Fibroblast of lung (primary cell): ENCODE results near the gene RPL10A. TPM values are rescaled to one million over a fixed set of nuclear protein-coding genes. Genes with fewer than 3 reads are reported as not detected.

Source experiments
- DNase-seq, 2 donors: peaks; one replicate each; pipeline versions ENCODE4 v3.0.0 to v3.0.0-alpha.2; 2010; ENCODE audit warnings: low read depth in 2 of 2
- H2AFZ ChIP-seq: 2 replicates; pipeline ENCODE4 v1.5.1; 2012; ENCODE audit warnings: low read length, control low read depth, inconsistent platforms
- H3K27ac ChIP-seq: 2 replicates; pipeline ENCODE4 v1.5.1; 2011; ENCODE audit warnings: low read length, control low read depth; ENCODE audit not compliant: insufficient read depth
- H3K27me3 ChIP-seq: 2 replicates; pipeline ENCODE4 v1.5.1; 2011; ENCODE audit warnings: mild to moderate bottlenecking, low read length; ENCODE audit not compliant: control insufficient read depth, insufficient read depth
- H3K36me3 ChIP-seq: 2 replicates; pipeline ENCODE4 v1.5.1; 2011; ENCODE audit warnings: low read length; ENCODE audit not compliant: control insufficient read depth, insufficient read depth
- H3K4me1 ChIP-seq: 2 replicates; pipeline ENCODE4 v1.5.1; 2011; ENCODE audit warnings: low read length; ENCODE audit not compliant: control insufficient read depth, insufficient read depth; ENCODE audit errors: extremely low read depth
- H3K4me2 ChIP-seq: 2 replicates; pipeline ENCODE4 v1.5.1; 2011; ENCODE audit warnings: low read length, control low read depth; ENCODE audit not compliant: insufficient read depth; ENCODE audit errors: extremely low read depth
- H3K4me3 ChIP-seq, 4 experiments: fragments of 200-600 bp in 1 of 4; sonication (generic) in 1 of 4; replicated peaks in 1 of 4; 2 replicates each; pipeline ENCODE4 v1.5.1; 2011 to 2016; ENCODE audit warnings: low read length in 4 of 4, low read depth in 3 of 4, mild to moderate bottlenecking in 3 of 4, control low read depth in 2 of 4, inconsistent platforms in 1 of 4, mixed read lengths in 1 of 4; ENCODE audit not compliant: insufficient read depth in 1 of 4; ENCODE audit errors: control extremely low read depth in 1 of 4
- H3K79me2 ChIP-seq: 2 replicates; pipeline ENCODE4 v1.5.1; 2012; ENCODE audit warnings: mild to moderate bottlenecking, low read length, inconsistent platforms; ENCODE audit not compliant: control insufficient read depth, insufficient read depth
- H3K9ac ChIP-seq: 2 replicates; pipeline ENCODE4 v1.5.1; 2011; ENCODE audit warnings: mild to moderate bottlenecking, low read length, control low read depth; ENCODE audit not compliant: insufficient read depth
- H3K9me3 ChIP-seq: 2 replicates; pipeline ENCODE4 v1.5.1; 2012; ENCODE audit warnings: low read depth, low read length; ENCODE audit not compliant: control insufficient read depth, insufficient read depth
- H4K20me1 ChIP-seq: 2 replicates; pipeline ENCODE4 v1.5.1; 2011; ENCODE audit warnings: low read length; ENCODE audit not compliant: control insufficient read depth, insufficient read depth; ENCODE audit errors: extremely low read depth
- EZH2 ChIP-seq: IDR thresholded peaks from 2 replicates; pipeline ENCODE4 v1.5.1; 2012; ENCODE audit warnings: low read length, control low read depth, mild to moderate bottlenecking; ENCODE audit errors: missing control alignments
- polyA plus RNA-seq, 2 donors: library from polyadenylated mRNA; depleted of rRNA in 1 of 2; stranded (reverse) in 1 of 2; unstranded in 1 of 2; fragments of >200 nt; gene quantifications; 2 replicates each; pipeline ENCODE4 v1.2.1, GENCODE V29; 2011 to 2012; ENCODE audit warnings: missing spikeins in 1 of 2
- total RNA-seq: library from RNA; depleted of rRNA; stranded (reverse); fragments of >200 nt; gene quantifications from 2 replicates; pipeline ENCODE4 v1.2.1, GENCODE V29; 2014
- TF ChIP-seq, protein P1 (sequence below), 2 donors: IDR thresholded peaks in 1 of 2; conservative IDR thresholded peaks in 1 of 2; 1 replicate in 1 of 2; 2 replicates in 1 of 2; pipeline ENCODE4 v1.5.1; 2011 to 2012; ENCODE audit warnings: low read length in 2 of 2, control low read depth in 1 of 2, inconsistent platforms in 1 of 2, low read depth in 1 of 2, mild to moderate bottlenecking in 1 of 2

Gene RPL10A
- total and polyA plus RNA-seq, 2 donors (not counting 1 experiment from before 2014, with no cell fraction given), result 1,754 to 1,911 TPM

GRCh38 chr6:35506536-35506935 is 38.3 kb downstream of the RPL10A start:
- Histone ChIP-seq H3K4me1 (no peaks in the 10 kb centered on the region), H2AFZ (no peak overlapping the region), H3K9ac (no peak overlapping the region), H3K27me3 (peaks cover 35% of the 10 kb centered on the region), H3K4me3 (no peak overlapping the region), H4K20me1 (no peaks in the 10 kb centered on the region), H3K79me2 (no peaks in the 10 kb centered on the region), H3K36me3 (no peaks in the 10 kb centered on the region), H3K27ac (no peak overlapping the region), H3K9me3 (no peaks in the 10 kb centered on the region), H3K4me2 (no peak overlapping the region)
- TF ChIP-seq EZH2, result no peak
- TF ChIP-seq, protein P1, sequence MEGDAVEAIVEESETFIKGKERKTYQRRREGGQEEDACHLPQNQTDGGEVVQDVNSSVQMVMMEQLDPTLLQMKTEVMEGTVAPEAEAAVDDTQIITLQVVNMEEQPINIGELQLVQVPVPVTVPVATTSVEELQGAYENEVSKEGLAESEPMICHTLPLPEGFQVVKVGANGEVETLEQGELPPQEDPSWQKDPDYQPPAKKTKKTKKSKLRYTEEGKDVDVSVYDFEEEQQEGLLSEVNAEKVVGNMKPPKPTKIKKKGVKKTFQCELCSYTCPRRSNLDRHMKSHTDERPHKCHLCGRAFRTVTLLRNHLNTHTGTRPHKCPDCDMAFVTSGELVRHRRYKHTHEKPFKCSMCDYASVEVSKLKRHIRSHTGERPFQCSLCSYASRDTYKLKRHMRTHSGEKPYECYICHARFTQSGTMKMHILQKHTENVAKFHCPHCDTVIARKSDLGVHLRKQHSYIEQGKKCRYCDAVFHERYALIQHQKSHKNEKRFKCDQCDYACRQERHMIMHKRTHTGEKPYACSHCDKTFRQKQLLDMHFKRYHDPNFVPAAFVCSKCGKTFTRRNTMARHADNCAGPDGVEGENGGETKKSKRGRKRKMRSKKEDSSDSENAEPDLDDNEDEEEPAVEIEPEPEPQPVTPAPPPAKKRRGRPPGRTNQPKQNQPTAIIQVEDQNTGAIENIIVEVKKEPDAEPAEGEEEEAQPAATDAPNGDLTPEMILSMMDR (conservative IDR thresholded peaks at IDR 0.05 in 1 of 2, IDR thresholded peaks at IDR 0.05 in 1 of 2; ENCODE audit: low read depth in 1 of 2, low read length in 2 of 2), result no peak
- no peak for DNase-seq

DNA sequence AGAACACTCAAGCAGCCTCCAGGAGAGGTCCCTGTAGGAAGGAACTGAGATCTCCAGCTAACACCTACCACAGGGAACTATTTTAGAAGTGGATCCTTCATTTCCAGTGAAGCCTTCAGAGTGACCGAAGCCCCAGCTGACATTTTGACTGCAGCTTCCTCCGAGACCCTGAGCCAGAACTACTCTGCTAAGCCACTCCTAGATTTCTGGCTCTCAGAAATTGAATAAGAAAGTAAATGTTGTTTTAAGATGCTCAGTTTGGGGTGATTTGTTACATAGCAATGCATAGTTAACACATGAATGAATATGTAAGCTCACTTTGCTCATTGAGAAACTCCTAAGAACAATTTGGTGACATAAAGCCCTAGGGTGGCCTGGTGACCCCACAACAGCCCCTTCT is 39.0 kb downstream of the RPL10A start:
- no peak overlapping the region for H3K4me3 ChIP-seq
- H3K9ac ChIP-seq, result no peak overlapping the region
- H3K4me1 ChIP-seq, result no peaks in the 10 kb centered on the region
- H4K20me1 ChIP-seq, result no peaks in the 10 kb centered on the region
- no peak overlapping the region for H2AFZ ChIP-seq
- H3K36me3 ChIP-seq, result no peaks in the 10 kb centered on the region
- no peak for DNase-seq
- no peak overlapping the region for H3K4me2 ChIP-seq
- no peaks in the 10 kb centered on the region for H3K79me2 ChIP-seq
- H3K9me3 ChIP-seq, result no peaks in the 10 kb centered on the region
- H3K27me3 ChIP-seq, result peaks cover 36% of the 10 kb centered on the region
- TF ChIP-seq, protein P1 (conservative IDR thresholded peaks at IDR 0.05 in 1 of 2, IDR thresholded peaks at IDR 0.05 in 1 of 2; ENCODE audit: low read depth in 1 of 2, low read length in 2 of 2), result no peak
- TF ChIP-seq EZH2, result no peak
- no peak overlapping the region for H3K27ac ChIP-seq

DNA sequence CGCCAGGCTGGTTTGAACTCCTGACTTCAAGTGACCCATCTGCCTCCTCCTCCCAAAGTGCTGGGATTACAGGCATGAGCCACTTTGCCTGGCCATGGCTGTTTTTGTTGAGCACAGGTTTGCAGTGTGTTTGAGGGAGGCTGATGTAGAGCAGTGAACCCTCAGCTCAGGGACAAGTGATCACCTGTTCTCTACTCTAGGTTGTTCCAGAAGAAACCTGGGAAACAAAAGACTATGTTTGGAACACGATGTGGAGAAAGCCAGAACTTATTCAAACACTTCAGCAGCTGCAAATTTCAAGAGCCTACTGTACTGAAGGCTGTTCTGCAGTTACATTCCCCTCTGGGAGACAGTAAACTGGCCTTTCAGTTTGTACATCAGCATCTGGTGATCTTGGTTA is 39.8 kb downstream of the RPL10A start:
- TF ChIP-seq, protein P1 (conservative IDR thresholded peaks at IDR 0.05 in 1 of 2, IDR thresholded peaks at IDR 0.05 in 1 of 2; ENCODE audit: low read depth in 1 of 2, low read length in 2 of 2), result no peak
- no peak for TF ChIP-seq EZH2
- H3K36me3 ChIP-seq, result no peaks in the 10 kb centered on the region
- H3K4me3 ChIP-seq, result no peak overlapping the region
- no peak overlapping the region for H3K4me2 ChIP-seq
- no peaks in the 10 kb centered on the region for H3K4me1 ChIP-seq
- no peak overlapping the region for H3K27ac ChIP-seq
- H3K9me3 ChIP-seq, result no peaks in the 10 kb centered on the region
- no peaks in the 10 kb centered on the region for H3K79me2 ChIP-seq
- no peaks in the 10 kb centered on the region for H4K20me1 ChIP-seq
- peaks cover 36% of the 10 kb centered on the region for H3K27me3 ChIP-seq
- DNase-seq, result no peak
- H2AFZ ChIP-seq, result no peak overlapping the region
- no peak overlapping the region for H3K9ac ChIP-seq
